Measurements from ENCODE around the gene FAM219A.

The FAM219A gene, protein sequence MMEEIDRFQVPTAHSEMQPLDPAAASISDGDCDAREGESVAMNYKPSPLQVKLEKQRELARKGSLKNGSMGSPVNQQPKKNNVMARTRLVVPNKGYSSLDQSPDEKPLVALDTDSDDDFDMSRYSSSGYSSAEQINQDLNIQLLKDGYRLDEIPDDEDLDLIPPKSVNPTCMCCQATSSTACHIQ

DNA sequence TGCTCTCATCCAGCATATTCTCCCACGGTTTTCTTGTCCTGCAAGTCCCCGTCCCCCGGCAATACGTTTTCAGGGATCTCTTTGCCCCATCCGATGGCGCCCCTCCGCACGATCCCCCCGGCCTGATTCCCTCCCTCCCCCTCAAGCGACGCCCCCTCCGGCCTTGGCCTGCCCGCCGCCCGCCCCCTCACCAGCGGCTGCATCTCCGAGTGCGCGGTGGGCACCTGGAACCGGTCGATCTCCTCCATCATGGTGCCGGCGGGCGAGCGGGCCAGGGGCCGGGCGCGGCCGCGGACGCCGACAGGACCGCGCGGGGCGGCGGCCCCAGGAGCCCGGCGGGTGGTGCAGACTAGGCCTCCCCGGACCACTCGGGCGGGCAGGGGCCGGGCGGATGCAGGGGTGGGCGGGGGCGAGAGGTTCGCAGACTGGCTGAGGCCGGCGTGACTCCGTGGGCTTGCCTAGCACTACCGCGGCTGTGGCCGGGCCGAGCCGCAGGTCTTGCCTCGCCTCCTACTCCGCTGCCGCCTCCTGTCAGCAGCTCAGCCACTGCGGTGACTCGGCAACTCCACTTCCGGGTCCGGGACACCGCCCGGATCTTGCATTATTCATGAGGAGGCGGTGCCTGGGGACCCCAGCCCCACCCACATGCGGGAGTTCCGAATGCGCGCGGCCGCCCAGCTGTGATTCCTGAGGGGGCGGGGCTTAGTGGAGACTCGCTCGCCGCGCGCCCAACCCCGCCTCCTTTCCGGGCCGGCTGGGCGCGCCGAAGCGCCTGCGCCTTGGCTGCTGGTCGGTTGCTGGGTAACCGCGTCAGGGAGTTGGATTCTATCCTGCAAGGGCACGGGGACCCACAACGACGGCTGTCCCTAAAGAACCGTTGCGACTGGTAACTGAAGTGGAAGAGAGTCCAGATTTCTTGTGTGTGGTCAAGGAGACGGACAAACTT is at the start of gene FAM219A, which contains the start of gene DNAI1:
Gene FAM219A, minus strand, starts transcription at position 558 of the 946 bp plus-strand sequence. Its CDS starts 307 bp downstream, at position 251.
Gene DNAI1, plus strand, starts transcription at position 793 of the 946 bp plus-strand sequence. CDS start 201 bp downstream, outside the sequence.
- peak; percentile 98 for DNase-seq

DNA sequence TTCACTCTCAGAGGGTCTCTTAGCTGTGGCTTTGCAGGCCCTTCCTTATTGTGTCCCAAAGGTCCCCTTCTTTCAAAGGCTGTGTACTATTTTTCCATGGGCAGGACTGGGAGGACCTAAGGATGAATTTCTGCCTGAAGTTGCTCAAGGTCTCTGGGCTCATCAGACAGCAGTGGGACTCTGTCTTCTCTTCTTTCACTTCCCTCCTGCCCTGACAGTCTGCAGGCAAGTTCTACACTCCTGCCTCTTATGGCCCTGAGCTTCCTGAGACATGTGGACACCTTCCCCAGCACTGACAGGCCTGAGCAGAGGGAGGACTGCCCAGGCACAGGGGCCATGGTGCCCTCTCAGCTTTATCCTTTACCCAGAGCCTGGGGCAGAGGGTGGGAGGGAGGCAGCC is 49.6 kb upstream of the FAM219A start:
- no peak for DNase-seq

DNA sequence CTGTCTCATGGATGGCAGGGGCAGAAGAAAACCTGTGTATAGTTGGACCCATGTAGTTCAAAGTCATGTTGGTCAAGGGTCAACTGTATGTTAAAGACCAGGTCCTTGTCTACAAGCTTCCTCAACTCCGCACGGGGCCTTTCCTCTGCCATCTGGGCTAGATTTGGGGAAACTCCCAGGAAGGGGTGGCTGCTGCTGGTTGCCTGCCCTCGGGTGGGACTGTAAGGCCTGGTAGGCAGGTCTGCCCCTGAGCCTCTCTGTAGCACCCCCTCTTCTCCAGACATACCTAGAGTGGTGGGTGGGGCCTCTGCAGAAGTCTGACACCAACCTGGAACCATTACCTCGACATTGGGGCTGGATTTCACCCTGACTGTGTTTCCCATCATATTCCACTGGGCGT is 49.2 kb upstream of the FAM219A start:
- DNase-seq = no peak

DNA sequence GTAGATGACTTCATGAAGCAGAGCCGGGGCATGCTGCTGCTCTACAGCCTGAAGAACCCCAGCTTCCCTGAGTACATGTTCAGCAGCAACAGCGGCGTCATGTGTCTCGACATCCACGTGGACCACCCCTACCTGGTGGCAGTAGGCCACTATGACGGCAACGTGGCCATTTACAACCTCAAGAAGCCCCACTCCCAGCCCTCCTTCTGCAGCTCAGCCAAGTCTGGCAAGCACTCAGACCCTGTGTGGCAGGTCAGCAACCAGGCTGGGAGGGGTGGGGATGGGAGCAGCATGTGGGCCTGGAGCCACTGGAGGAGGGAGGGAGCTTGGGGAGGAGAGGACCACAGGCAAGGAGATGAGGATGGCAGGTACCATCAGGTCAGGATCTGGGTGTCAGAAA is 48.3 kb upstream of the FAM219A start:
- DNase-seq = no peak

DNA sequence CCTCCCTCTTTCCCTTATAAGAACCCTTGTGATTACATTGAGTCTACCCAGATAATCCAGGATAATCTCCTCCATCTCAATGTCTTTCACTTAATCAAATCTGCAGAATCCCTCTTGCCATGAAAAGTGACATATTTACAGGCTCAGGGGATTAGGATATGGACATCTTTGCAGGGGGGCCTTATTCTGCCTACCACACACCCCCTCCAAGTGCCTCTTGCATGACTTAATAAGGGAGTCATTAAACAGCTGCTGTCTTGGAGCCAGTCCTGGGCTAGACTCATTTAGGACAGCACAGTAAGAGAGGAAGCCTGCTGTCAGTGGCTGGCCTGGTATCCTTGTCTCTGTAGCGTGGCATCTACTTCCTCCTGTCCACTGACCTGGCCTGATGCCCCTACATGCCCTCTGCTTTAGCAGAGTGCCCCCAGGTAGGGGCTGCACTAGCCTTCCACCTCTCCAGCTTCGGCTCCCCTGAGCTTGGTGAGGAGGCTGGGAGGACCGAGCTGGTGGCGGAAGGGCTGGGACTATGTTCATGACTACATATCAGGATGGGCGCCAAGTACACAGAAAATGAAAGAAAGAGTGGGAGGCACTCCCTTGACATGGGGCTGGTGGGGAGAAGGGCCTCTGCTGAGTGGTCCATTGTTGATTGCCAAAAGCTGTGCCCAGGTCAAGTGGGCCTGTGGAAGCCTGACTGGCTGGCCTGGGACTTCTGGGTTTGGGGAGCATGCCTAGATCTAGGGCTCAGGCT is 47.2 kb upstream of the FAM219A start:
- DNase-seq = no peak

DNA sequence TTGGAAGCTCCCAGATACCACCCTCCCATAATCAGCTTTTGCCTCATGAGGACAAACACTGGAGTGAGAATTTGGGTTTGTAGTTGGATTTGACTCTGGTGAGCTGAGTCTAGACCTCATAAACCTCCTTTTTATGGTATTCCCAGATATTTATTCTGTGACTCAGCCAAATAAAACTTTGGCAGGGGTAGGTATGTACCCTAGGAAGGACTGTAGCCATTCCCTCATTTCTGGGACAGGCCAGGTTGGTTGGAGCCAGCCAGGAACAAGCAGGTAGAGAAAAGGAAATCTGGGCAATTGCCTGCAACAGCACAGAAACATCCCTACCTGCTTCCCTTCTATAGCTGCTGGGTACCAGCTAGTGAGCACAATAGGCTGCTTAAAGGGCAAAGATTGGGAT is 45.0 kb upstream of the FAM219A start:
- DNase-seq = no peak

DNA sequence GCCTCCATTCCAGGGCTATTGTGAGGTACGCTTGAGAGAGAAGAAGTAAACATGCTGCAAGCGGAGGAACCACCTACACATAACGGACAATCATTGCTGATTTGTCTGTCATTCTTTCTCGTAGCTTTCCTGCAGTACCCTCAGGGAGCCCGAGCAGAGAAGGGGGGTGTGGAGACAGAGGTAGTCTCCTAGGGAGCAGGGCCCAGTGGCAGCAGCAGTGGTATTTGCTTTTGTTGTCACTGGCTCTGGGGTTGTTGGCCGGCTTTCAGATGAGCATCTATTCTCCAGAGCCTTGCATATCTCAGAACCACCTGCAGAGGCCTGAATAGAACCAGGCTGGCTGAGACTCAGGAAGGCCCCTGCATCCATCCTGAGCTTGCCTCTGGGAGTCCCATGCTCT is 44.5 kb upstream of the FAM219A start:
- DNase-seq = no peak

DNA sequence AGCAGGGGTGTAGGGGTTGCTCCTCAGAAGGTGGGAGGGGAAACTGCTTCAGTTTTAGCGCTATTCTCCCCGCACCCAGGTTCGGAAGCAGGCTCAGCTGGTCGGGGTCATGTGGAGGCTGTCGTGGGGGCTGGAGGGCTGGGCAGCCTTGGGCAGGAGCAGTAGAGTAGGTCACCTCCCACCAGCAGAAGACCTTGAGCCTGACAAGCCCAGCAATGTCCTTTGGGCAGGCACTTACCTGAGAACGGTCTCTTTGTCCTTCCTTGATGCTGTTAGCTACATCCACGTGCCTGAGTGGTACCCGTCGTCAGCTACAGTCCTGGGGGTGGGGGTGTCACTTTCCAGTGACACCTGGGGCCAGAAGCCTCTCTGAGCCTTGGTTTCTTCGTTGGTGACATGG is 44.1 kb upstream of the FAM219A start:
- no peak for DNase-seq

DNA sequence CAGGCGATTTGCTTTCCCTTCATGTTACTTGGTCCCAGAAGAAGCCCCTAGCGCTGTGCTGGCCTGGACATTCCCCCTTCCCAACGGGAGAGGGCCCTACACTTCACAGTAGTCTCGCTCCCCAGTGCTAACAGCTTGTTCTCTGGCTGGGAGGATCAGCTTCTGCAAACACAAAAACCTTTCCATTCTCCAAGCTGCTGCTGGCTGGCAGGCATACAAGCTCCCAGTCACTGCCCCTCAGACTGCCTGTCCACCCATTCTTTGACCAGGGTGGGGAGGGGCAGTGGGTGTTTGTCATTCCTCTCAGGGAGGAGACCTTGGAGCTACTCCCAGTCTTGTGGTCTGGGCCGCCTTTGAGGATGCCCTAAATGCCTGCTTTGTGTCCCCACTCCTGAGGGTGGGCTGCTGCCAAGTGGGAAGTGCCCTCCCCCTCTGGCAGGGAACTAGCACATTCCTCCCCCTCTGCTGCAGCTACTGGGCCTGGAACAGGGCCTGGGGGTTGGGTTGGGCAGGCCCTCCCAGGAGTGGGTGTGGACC is 43.6 kb upstream of the FAM219A start:
- DNase-seq = no peak

DNA sequence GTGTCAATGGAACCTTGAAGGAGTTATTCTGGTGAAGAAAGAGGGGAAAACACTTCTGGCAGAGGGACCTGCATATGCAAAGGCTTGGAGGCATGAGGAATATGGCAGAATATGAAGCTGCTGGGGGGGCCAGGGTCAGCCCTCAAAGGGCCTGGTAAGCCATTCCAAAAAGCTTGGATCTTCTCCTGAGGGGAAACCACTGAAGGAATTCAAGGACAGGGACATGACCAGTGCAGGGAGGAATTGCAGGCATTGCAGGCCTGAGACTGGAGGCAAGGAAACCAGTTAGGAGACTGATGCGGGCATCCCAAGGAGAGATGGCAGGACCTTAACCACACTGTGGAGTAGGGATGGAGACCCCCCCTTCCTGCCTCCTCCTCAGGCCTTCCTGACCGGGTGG is 43.0 kb upstream of the FAM219A start:
- no peak for DNase-seq

DNA sequence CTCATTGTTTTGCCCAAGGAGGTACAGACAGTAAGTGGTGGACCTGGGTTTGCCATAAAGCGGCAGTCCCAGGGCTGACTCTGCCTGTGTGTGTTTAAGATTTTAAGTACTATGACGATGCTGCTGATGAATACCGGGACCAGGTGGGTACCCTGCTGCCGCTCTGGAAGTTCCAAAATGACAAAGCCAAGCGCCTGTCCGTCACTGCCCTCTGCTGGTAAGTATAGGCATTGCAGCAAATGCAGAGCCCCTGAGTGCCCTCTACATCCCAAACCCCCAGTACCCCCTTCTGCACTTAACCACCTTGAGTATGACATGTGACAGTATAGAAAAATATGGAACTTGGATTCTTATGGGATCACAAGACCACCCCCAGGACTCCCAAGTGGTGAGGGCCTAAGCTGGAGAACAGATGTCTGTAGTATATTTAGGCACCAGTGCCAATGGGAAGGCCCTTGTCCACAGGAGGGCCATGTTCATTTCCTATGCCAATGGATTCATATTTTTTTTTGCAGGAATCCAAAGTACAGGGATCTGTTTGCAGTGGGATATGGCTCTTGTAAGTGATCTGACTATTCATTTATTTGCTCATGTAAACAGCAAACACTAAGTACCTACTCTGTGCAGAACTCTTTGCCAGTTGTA is 42.4 kb upstream of the FAM219A start:
- peak; percentile 74 for DNase-seq

DNA sequence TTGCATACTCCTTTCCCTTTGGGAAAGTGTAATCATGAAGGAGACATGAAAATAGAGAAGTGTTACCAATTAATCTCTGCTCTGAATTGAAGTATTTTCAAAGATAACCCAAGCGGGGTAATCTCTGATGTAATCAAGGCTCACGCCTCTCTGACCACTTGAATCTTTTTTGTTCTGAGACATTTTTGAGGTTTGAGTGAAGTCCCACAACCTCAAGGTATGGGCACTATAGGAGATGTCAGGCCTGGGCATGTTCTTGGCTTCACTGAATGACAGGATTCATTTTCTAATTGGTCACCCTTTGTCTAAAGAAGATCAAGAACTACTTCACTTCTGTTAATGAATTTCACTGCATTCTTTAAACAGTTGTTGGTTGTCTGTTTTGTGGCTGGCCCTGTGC is 40.7 kb upstream of the FAM219A start:
- no peak for DNase-seq

DNA sequence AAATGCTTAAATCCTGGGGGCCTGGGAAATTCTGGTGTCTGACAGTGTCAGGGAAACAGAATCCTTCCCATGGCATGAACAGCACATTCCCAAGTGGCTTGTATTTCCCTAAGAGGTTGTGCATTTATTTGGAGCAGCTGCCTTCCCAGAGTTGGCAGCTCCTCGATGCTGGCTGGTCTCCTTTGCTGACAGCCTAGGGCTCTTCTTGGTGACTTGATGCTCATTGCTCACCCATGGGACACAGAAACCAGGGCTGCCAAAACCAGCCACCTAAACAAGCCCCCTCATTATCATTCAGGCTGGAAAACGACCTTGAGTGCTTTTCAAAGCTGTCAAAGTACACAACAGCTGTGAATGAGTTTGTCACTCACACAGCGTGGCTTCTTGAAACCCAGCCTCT is 40.2 kb upstream of the FAM219A start:
- no peak for DNase-seq

DNA sequence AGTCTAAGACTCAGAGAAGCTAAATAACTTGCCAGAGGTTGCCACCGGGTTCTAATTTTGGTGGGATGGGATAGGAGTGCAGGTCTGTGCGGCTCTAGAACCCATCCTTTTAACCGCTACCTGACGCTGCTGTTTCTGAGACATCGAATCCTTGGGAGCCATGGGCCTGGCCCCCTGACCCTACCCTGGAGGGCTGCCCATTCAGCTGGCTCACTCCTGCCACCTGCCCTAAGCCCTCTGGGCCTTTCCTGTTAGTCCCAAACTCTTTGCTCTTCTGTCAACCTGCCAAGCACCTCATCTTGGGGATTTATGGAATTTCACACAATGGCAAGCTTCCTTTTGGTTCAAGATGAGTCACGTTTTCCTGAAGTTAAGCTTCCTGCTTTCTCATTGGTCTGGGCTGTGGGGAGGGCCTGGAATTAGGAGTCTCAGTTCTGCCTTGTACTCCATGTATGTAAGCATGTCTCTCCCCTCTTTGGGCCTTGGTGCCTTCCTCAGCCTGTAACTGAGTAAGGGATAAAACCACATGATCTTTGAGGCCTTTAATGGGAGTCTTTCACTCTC is 37.9 kb upstream of the FAM219A start:
- no peak for DNase-seq

DNA sequence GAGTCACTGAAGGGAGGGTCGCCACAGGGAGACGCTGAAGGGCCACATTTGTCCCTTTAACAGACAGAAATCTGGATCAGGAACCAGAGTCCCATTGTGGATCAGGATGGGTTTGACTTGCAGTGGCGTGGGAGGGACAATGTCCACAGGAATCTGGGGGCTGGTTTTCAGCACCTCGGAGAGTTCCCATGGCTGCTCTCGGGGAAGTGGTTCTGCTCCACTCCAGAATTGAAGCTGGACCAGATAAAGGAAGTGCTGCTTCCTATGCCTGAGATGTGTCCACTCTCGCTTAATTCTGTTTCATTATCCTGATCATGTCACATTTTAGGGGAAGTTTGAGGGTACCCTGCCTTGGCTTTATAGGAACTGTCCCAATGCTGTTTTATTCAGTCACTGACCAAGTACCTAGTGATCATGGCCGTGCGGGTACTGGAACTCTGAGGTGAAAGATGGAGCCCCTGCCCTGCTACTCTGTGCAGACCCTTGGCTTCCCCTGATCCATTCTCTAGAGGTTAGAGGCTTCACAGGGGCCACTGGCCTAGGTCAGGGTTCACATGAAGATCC is 35.7 kb upstream of the FAM219A start:
- no peak for DNase-seq

DNA sequence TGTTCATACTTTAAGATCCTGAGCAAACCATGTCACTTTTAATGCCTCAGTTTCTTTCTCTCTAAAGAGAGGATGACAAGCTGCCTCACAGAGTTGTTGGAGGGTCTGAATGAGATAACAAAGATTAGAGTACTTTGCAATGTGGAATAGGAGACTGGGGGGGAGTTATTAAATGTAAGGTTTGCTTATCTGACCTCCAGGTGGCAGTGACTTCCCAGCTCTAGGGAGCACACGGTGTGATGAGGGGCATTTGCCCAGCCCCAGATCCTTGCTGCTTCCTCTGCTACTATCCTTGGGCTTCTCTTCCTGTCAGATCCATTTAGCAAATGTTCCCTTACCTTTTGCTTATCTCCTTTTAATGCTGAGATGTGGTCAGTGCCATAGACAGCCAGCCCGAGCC is 33.7 kb upstream of the FAM219A start:
- DNase-seq = no peak

DNA sequence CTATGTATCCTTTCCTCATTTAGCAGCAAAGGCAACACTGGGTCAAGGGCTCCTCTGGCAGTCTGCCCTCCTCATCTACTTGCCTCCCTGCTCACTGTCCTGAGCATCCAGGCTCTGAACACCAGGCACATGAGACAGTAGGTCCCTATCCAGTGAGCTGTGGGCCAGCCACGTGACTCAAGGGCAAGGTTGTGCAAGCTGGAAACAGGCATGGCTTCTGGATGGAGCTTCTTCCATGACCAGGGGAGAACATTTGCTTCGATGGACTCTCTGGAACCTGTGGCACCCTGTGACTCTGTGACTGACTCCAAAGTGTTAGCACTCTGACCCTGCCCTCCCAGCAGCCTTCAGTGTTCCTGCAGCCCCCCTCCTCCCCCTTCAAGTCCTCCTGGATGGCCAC is 33.2 kb upstream of the FAM219A start:
- no peak for DNase-seq

DNA sequence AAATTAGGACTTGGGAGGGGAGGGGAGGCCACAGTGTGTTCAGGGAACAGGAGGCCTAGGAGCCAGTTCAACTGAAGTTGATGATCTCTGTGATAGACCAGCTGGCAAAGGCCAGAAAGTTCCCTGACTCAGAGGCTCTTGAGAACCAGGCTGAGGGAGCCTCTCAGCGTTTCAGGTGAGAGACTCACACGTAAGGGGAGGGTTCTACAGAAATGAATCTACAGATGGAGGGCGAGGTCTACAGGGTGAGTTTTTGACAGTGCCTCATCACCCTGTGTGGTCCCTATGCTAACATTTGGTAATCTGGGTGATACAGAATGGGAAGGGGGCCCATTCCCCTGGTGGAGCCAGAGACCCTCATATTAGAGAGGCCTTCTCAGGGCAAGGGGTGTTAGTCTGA is 32.4 kb upstream of the FAM219A start:
- no peak for DNase-seq

DNA sequence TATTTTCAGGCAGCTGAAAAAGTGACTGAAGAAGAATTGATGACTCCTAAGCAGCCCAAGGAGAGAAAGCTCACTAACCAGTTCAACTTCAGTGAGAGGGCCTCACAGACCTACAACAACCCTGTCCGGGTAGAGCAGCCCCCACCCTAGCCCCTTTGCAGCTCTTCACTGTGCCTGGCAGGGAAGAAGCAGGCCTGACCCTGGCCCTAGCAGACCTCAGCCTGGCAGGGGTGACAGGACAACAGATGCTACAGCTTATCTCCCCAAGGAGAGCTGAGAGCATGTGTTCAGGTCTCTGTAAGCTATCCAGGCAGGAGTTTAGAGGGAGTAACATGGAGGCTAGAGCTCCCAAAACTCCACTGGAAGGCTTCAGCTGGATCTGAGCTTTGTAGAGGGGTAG is 32.0 kb upstream of the FAM219A start:
- no peak for DNase-seq

DNA sequence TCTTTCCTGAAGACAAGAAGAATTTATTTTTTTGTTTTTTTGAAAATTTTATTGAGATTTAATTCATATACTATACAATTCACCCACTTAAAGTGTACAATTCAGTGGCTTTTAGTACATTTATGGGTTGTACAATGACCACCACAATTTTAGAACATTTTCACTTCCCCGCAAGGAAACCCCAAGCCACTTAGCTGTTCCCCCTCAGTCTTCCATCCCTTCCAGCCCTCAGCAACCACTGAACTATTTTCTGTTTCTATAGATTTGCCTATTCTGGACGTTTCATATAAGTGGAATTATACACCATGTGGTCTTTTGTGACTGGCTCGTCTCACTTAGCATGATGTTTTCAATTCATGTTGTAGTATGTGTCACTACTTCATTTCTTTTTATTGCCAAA is 28.2 kb upstream of the FAM219A start:
- DNase-seq = no peak

DNA sequence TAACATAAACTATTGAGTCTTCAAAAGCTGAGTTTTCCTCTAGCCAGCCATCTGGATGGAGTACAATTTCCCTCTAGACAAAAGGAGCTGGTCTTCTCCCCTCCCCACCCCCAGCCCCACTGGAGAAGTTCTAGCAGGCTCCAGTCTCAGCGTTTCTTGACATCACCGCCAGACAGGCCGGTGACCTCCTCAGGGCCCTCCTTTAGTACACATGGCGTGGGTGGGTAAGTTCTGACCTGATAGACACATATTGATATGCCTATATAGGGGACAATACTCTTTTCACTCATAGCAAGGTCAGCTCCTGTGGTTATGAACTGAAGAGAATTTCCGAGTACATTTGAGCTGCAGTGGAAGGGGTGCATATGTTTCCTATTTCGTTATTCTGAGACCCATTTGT is 27.5 kb upstream of the FAM219A start:
- no peak for DNase-seq

DNA sequence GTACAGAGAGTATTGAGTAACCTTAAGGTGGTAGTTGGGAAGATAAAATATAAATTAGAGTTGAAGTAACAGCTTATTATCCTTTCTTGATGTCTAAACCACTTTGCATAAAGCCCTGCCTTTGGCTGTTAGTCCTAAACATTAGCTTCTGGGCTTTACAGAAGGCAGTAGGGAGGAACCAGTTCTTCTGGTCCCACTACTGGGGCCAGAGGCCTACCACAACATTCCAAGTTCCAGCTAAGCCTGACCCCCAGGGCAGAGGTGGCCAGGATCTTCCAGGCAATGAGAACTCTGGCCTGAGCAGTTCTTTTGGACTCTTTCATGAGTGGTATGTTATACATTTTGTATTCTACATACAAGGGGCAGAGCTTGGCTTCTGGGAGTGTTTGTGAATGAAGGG is 26.3 kb upstream of the FAM219A start:
- no peak for DNase-seq
